Progenitor cell of endocrine pancreas (in vitro differentiated cells): ENCODE measurements around the gene CCDC186. TPM values are rescaled to one million over a fixed set of nuclear protein-coding genes. Genes with fewer than 3 reads are reported as not detected.

Source experiments
- DNase-seq: peaks from one replicate; pipeline ENCODE4 v3.0.0; 2021; ENCODE audit warnings: low spot score; ENCODE audit not compliant: unreplicated experiment
- H3K27ac Mint-ChIP-seq: 2 replicates; pipeline ENCODE4 v1.8.0; 2021; ENCODE audit warnings: mild to moderate bottlenecking, moderate library complexity, mixed read lengths
- H3K27me3 Mint-ChIP-seq: 2 replicates; pipeline ENCODE4 v1.8.0; 2021; ENCODE audit warnings: mixed read lengths
- H3K36me3 Mint-ChIP-seq: 2 replicates; pipeline ENCODE4 v1.8.0; 2022; ENCODE audit warnings: mixed read lengths; ENCODE audit not compliant: insufficient read depth
- H3K4me1 Mint-ChIP-seq: 2 replicates; pipeline ENCODE4 v1.8.0; 2021; ENCODE audit warnings: low read depth, mixed read lengths
- H3K4me3 Mint-ChIP-seq: 2 replicates; pipeline ENCODE4 v1.8.0; 2021; ENCODE audit warnings: low read depth, mild to moderate bottlenecking, moderate library complexity, mixed read lengths
- H3K9me3 Mint-ChIP-seq: 2 replicates; pipeline ENCODE4 v1.8.0; 2021; ENCODE audit warnings: low read depth, mixed read lengths
- CTCF ChIP-seq: fragments of 200-600 bp; sonication (generic); IDR thresholded peaks from one replicate; pipeline ENCODE4 v1.5.0; 2021; ENCODE audit warnings: antibody characterized with exemption, mild to moderate bottlenecking; ENCODE audit not compliant: unreplicated experiment
- long read RNA-seq: library from polyadenylated mRNA; unstranded; transcript quantifications from one replicate; pipeline ENCODE4 v2.0.0, GENCODE V29; 2020
- total RNA-seq: library from RNA; stranded (reverse); gene quantifications from 2 replicates; pipeline ENCODE4 v1.2.1, GENCODE V29; 2021

Gene CCDC186
- total RNA-seq, result 20.8 and 21.0 TPM in 2 replicates
- long read RNA-seq, transcript CCDC186-201 (3 exons, 2,035 nt), result major isoform, 6 of 22 reads
- long read RNA-seq, partial matches to known transcripts, result 7 of 22 reads
- long read RNA-seq, other reads (novel, unspliced or antisense), result 6 of 22 reads

- Mint-ChIP-seq H3K4me1 (peaks cover 17% of the 10 kb centered on the region), H3K36me3 (no peaks in the 10 kb centered on the region), H3K27me3 (peaks cover 8% of the 10 kb centered on the region), H3K4me3 (peak within 1 kb of the TSS; percentile 99), H3K9me3 (peaks cover 2% of the 10 kb centered on the region), H3K27ac (peak within 1 kb of the TSS; percentile 99)
- peak; percentile 98 for DNase-seq
- no peak for TF ChIP-seq CTCF
Observed at GRCh38 chr10:114173921-114174694, at the start of gene CCDC186. Gene CCDC186 (minus strand): TSS chr10:114174203. CDS start chr10:114163268, 10,935 bp downstream.

DNA sequence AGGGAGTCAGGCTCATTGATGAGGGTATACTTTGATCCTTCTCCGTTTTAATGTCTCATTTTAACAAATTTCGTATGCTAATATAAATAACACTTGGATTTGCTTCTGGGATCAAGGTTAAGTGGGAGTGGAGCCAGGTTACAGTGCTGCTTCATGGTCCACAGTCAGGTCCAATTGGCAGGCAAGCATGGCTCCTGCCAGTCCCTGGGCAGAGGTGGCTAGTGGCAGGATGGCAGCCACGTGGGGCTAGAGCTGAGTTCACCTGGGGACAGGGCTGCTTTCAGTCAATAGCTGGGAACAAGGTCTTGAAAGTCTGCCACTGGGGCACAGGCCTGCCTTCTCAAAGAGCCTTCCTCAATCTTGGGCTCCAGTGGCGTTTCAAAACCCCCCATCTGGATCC, 49.1 kb upstream of the CCDC186 start:
- H3K4me1 Mint-ChIP-seq, result peaks cover 5% of the 10 kb centered on the region
- peaks cover 19% of the 10 kb centered on the region for H3K27me3 Mint-ChIP-seq
- TF ChIP-seq CTCF, result no peak
- no peak overlapping the region for H3K27ac Mint-ChIP-seq
- H3K36me3 Mint-ChIP-seq, result no peaks in the 10 kb centered on the region
- no peak for DNase-seq
- H3K9me3 Mint-ChIP-seq, result no peaks in the 10 kb centered on the region
- H3K4me3 Mint-ChIP-seq, result no peak overlapping the region

- no peak overlapping the region for H3K4me3 Mint-ChIP-seq
- no peak overlapping the region for H3K27ac Mint-ChIP-seq
- DNase-seq, result no peak
- H3K27me3 Mint-ChIP-seq, result peaks cover 26% of the 10 kb centered on the region
- H3K9me3 Mint-ChIP-seq, result no peaks in the 10 kb centered on the region
- TF ChIP-seq CTCF, result no peak
- H3K4me1 Mint-ChIP-seq, result no peaks in the 10 kb centered on the region
- no peaks in the 10 kb centered on the region for H3K36me3 Mint-ChIP-seq
Observed at GRCh38 chr10:114221235-114221634, 47.2 kb upstream of the CCDC186 start.

DNA sequence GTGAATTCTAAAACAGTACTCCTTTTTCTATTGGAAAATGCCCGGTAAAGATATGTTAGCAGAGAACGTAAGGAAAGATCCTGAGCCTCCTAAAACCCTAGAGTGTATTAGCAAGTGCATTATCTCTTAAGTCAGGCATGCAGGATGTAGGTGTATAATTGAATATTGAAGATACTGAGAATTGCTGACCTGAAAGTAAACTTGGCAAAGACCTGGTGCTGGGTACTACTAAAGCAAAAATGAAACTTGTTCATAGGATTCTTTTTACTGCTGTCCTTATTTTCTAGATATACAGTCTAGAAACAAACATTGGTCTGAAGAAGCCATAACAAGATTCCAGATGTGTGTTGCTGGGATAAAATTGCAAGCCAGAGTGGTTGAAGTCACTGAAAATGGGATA, 46.3 kb upstream of the CCDC186 start:
- Mint-ChIP-seq H3K27ac (no peak overlapping the region), H3K4me1 (no peaks in the 10 kb centered on the region), H3K36me3 (no peaks in the 10 kb centered on the region), H3K9me3 (no peaks in the 10 kb centered on the region), H3K4me3 (no peak overlapping the region), H3K27me3 (peaks cover 24% of the 10 kb centered on the region)
- no peak for TF ChIP-seq CTCF
- no peak for DNase-seq

DNA sequence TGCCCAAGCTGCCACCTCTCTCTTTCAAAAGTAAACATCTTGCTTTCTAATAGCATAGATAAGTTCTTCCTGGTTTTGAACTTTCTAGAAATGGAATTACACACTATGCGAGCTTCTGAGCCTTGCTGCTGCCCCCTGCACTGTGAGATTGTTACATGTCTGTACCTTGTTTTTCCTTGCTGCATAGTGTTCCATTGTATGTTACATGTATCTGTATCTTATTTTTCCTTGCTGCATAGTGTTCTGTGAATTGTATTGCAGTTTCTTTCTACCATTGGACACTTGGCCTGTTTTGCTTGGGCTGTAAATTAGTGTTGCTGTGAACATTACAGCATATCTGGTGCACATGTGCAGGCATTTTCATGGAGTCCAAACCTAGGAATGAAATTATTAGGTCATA, 41.0 kb upstream of the CCDC186 start:
- TF ChIP-seq CTCF, result no peak
- Mint-ChIP-seq H3K4me1 (no peaks in the 10 kb centered on the region), H3K9me3 (no peaks in the 10 kb centered on the region), H3K27me3 (peaks cover 7% of the 10 kb centered on the region), H3K27ac (no peak overlapping the region), H3K36me3 (no peaks in the 10 kb centered on the region), H3K4me3 (no peak overlapping the region)
- no peak for DNase-seq
